GM12891 (cell line): ENCODE results near the gene TMEM170B.

Experiments
- DNase-seq: peaks from one replicate; pipeline ENCODE4 v3.0.0; 2011; ENCODE audit warnings: low spot score; ENCODE audit not compliant: insufficient read length
- FAIRE-seq: peaks from 2 replicates; lab custom pipeline; 2011; peaks lifted over from hg19 to GRCh38; lab: Jason Lieb, UNC
- PAX5 ChIP-seq: IDR thresholded peaks from 2 replicates; pipeline ENCODE4 v1.6.1; 2011; ENCODE audit warnings: low read length, moderate library complexity, mild to moderate bottlenecking; ENCODE audit not compliant: insufficient read depth, severe bottlenecking
- POLR2A ChIP-seq: IDR thresholded peaks from 2 replicates; pipeline ENCODE4 v1.6.1; 2011; ENCODE audit warnings: low read depth, low read length, control low read depth
- POLR2AphosphoS5 ChIP-seq: IDR thresholded peaks from 2 replicates; pipeline ENCODE4 v1.6.1; 2011; ENCODE audit warnings: low read depth, low read length, control low read depth
- POU2F2 ChIP-seq: IDR thresholded peaks from 2 replicates; pipeline ENCODE4 v1.6.1; 2011; ENCODE audit warnings: low read depth, mild to moderate bottlenecking, control low read depth, low read length, moderate library complexity
- SPI1 ChIP-seq: IDR thresholded peaks from 2 replicates; pipeline ENCODE4 v1.6.1; 2011; ENCODE audit warnings: low read depth, low read length, control low read depth
- TAF1 ChIP-seq: IDR thresholded peaks from 2 replicates; pipeline ENCODE4 v1.6.1; 2011; ENCODE audit warnings: low read depth, low read length, control low read depth

TMEM170B gene

DNA sequence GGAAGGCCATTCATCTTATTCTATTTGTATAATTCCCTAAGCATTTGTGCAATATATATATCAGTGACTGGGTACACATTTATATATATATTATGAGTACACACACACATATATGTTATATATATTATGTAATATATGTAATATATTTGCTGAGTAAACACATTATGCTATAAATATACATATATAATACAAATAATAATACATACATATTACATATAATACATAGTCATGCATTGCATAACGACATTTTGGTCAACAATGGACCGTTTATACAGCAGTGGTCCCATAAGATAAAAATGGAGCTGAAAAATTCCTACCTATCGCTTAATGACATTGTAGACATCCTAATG is 11.4 kb upstream of the TMEM170B start:
- FAIRE-seq (no peak), DNase-seq (no peak)
- no peak for TF ChIP-seq TAF1
- TF ChIP-seq POLR2AphosphoS5: no peak
- TF ChIP-seq POU2F2: no peak
- no peak for TF ChIP-seq POLR2A
- no peak for TF ChIP-seq SPI1
- TF ChIP-seq PAX5: no peak

DNA sequence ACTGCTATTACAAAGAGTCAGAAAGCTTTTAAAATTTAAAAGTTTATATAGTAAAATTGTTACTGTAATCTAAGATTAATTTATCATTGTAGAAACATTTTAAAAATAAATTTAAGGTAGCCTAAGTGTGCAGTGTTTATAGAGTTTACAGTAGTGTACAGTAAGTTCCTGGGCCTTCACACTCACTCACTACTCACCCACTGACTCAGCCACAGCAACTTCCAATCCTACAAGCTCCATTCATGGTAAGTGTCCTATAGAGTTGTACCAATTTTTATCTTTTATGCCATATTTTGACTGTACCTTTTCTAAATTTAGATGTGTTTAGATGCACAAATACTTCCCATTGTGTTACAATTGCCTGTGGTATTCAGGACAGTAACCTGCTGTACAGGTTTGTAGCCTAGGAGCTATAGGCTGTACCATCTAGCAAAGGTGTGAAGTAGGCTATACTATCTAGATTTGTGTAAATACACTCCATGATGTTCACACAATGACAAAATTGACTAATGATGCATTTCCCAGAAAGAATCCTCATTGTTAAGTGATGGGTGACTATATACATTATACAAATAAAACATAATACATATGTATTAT is 10.2 kb upstream of the TMEM170B start:
- DNase-seq (no peak), FAIRE-seq (no peak)
- TF ChIP-seq POLR2AphosphoS5: no peak
- TF ChIP-seq TAF1: no peak
- no peak for TF ChIP-seq PAX5
- no peak for TF ChIP-seq POLR2A

DNA sequence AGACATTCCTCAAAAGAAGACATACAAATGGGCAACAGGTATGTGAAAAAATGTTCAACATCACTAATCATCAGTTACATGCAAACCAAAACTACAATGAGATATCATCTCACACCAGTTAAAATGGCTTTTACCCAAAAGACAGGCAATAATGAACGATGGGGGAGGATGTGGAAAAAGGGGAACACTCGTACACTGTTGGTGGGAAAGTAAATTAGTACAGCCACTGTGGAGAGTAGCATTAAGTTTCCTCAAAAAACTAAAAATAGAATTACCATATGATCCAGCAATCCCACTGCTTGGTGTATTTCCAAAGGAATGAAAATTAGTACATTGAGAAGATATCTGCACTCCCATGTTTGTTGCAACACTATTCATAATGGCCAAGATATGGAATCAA is 8.6 kb upstream of the TMEM170B start:
- TF ChIP-seq POU2F2 (no peak), TAF1 (no peak), PAX5 (no peak), SPI1 (no peak), POLR2AphosphoS5 (no peak)
- FAIRE-seq: no peak
- DNase-seq: no peak

DNA sequence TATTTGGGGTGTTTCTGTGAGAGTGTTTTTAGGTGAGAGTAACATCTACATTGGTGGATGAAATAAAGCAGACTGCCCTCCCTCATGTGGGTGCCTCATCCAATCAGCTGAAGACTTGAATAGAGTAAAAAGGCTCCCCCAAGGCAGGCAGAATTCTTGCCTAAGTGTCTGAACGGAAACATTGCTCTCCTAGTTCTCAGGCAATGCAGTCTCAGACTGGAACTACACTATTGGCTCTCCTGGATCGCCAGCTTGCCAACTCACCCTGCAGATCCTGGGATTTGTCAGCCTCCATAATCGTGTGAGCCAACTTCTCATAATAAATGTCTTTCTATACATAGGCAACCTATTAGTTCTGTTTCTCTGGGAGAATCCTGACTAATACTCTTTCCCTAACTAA is 5.5 kb upstream of the TMEM170B start:
- TF ChIP-seq POLR2AphosphoS5 (no peak), PAX5 (no peak), SPI1 (no peak), TAF1 (no peak), POU2F2 (no peak), POLR2A (no peak)
- DNase-seq (no peak), FAIRE-seq (no peak)

DNA sequence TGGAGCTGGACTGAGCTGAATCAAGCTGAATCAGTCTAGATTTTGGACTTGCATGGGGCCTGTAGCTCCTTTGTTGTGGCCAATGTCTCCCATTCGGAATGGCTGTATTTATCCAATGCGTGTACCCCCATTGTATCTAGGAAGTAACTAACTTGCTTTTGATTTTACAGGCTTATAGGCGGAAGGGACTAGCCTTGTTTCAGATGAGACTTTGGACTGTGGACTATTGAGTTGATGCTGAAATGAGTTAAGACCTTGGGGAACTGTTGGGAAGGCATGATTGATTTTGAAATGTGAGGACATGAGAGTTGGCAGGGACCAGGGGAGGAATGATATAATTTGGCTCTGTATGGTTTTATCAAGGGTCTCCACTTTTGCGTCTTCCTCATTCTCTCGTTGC is 3.0 kb upstream of the TMEM170B start:
- DNase-seq: no peak
- no peak for FAIRE-seq
- no peak for TF ChIP-seq POLR2AphosphoS5
- no peak for TF ChIP-seq TAF1
- no peak for TF ChIP-seq SPI1
- TF ChIP-seq POU2F2: no peak
- TF ChIP-seq POLR2A: no peak
- no peak for TF ChIP-seq PAX5

DNA sequence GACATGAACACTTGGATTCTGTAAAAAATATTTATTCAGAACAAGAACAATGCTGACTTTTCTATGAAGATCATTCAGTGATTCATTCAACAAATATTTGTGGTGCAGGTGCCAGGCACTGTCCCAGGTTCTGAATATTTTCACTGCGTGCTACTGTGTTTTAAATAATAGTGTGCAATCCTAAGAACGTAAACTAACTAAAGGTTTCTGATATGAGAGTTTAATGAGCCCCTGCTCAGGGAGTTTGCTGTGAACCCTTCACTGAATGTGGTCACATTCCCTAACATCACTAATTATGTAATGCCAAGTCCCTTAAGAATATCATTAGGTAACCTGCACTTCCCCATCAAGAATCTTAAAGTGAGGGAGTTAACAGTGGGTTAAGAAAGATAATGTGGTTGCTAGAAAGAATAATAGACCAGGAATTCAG is 1.7 kb upstream of the TMEM170B start:
- no peak for DNase-seq
- no peak for FAIRE-seq
- TF ChIP-seq SPI1 (0 out of 2 replicates have a peak, but pooled peaks have one; percentile 18), PAX5 (no peak), TAF1 (no peak), POLR2AphosphoS5 (no peak), POLR2A (no peak), POU2F2 (no peak)

DNA sequence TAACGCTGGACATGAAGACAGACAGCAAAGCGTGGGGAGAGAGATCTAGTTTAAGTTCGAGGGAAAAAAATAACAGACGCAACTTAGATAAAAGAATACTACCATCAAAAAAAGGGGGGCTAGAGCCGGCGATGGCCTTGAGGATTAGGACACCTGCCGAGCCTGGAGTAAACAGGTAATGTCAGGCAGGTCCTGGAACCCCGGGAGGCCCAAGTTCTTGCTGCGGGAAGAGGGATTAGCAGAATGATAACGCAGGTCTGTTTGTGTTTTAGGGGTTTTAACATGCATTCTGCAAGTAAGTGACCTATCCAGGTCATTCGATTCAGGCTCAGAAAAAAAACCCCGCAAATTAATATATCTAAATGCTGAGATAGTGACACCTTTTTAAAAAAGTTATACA is 754 bp upstream of the TMEM170B start:
- DNase-seq: no peak
- TF ChIP-seq POLR2A (no peak), POLR2AphosphoS5 (no peak), TAF1 (no peak), PAX5 (no peak), POU2F2 (no peak)
- FAIRE-seq: peak; percentile 31

DNA sequence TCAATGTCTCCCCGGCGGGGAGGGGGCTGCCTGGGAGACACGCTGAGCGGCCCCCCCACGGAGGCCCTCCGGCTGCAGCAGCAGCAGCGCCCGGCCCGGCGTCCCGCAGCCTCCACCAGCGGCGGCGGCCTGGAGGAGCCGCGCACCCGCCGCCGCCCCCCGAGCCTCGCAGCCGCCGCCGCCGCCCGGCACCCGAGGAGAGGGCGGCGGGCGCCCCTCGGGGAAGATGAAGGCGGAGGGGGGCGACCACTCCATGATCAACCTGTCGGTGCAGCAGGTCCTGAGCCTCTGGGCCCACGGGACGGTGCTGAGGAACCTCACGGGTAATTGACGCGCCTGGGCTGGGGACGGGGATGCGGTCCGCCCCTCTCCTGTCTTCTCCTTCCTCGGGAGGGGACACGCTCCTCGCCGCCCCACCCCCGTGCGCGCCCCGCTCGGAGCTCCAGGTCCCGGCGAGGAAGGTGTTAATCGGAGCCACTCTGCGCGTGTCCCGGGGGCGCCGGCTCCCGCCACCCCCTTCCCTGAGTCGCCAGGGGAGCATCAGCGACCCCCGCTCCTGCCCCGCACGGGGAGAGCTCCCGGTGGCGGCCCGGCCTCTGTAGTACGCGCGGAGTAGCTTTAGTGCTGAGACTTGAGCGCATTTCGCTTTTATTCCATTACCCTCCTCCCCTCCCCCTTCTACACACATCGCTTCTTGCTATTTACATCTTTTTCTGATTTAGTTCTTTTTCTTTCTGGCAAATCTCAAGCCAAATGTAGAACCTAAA is 686 bp downstream of the TMEM170B start:
- TF ChIP-seq POLR2A: no peak
- no peak for TF ChIP-seq POLR2AphosphoS5
- no peak for TF ChIP-seq POU2F2
- TF ChIP-seq PAX5: no peak
- TF ChIP-seq SPI1: no peak
- TF ChIP-seq TAF1: no peak
- DNase-seq (peak; percentile 31), FAIRE-seq (no peak)

DNA sequence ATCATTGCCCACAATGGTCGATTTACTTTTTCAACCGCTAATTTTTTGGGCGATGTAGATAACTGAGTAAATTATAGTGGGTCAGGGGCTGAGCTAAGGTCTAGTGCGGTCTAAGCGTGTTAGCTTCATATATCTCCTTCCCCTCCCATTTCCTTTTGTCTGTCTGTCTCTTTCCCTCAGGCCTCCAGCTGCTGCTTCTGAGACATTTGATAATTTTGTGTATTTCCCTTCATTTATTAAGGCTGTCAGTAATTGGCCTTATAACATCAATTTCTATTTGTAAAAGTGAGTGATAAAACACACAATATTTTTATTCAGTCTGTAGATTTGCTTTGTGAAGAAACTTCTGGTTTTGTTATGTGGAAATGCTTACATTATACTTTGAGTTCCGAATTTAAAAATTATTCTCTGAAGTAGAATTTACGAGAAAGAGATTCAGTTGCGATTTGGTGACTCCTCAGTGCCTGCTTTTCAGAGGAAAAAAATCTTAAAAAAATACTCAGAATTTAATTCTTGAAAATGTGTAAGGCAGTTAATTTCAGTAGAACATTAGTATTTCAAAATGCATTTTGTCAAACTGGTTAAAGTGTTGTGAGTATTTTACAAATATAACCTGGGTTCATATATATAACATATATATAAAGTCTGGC is 1.4 kb downstream of the TMEM170B start:
- TF ChIP-seq TAF1 (no peak), POU2F2 (no peak), SPI1 (no peak), POLR2AphosphoS5 (no peak), PAX5 (no peak), POLR2A (no peak)
- DNase-seq (no peak), FAIRE-seq (no peak)

DNA sequence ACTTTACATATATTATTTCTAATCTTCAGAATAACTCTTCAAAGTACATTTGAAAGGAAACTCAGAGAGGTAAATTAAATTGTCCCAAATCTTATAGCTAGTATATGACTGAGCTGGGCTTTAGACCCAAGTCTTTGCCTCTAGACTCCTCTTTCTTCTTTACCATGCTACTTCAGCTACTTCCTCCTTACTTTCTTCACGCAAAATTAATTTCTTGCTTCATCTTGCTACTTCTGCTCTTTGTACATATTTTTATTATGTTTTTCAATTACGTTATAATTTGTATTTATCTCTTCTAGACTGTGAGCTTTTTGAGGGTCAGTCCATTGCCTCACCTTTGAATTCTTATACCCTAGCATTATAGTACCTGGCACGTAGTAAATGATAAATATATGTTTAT is 5.3 kb downstream of the TMEM170B start:
- DNase-seq (no peak), FAIRE-seq (no peak)
- TF ChIP-seq POLR2AphosphoS5: no peak
